ENCODE data around the gene IFITM2. TPM values are rescaled to one million over a fixed set of nuclear protein-coding genes. Genes with fewer than 3 reads are reported as not detected.
"Not testable (repeated sequence)": the region's sequence is repeated elsewhere in the genome, so short reads cannot be mapped to it uniquely, and the experiment has no call there.

The IFITM2 gene
- total and polyA plus RNA-seq, 2 experiments from 2014 or later, result 104 to 1,025 TPM

- Histone ChIP-seq H3K27ac (no peak overlapping the region), H3K79me2 (ENCODE audit: insufficient read depth) (no peaks in the 10 kb centered on the region), H4K20me1 (ENCODE audit: insufficient read depth) (no peaks in the 10 kb centered on the region), H3K4me3 (no peak overlapping the region), H3K36me3 (ENCODE audit: low read depth) (no peaks in the 10 kb centered on the region), H3K27me3 (replicated peaks; ENCODE audit: insufficient read depth) (no peaks in the 10 kb centered on the region), H2AFZ (no peak overlapping the region), H3K9me2 (ENCODE audit: insufficient read depth) (no peaks in the 10 kb centered on the region), H3K9ac (no peak overlapping the region), H3K4me1 (ENCODE audit: insufficient read depth) (peaks cover 9% of the 10 kb centered on the region; the same call in 1 of the 2 replicates), H3F3A (ENCODE audit: insufficient read depth) (no peaks in the 10 kb centered on the region), H3K4me2 (ENCODE audit: unreplicated experiment) (no peak overlapping the region), H3K9me3 (ENCODE audit: low read depth) (no peaks in the 10 kb centered on the region)
- TF ChIP-seq EZH2 (IDR thresholded peaks at IDR 0.05; ENCODE audit: insufficient read depth, poor library complexity, severe bottlenecking) (no peak), EZH2phosphoT487 (IDR thresholded peaks at IDR 0.05; ENCODE audit: insufficient read depth, low read depth) (no peak)
- in situ Hi-C loops (cut with MboI), result no loop called here
- 94 to 95% methylated on average over 13 of the region's 13 CpGs for WGBS, 2 experiments (ENCODE audit: low coverage in 1 of 2, low lambda C conversion rate in 2 of 2, missing lambda C conversion rate in 2 of 2)
- no peak for DNase-seq
Measured at GRCh38 chr11:328012-328411, 20.4 kb downstream of the IFITM2 start.

DNA sequence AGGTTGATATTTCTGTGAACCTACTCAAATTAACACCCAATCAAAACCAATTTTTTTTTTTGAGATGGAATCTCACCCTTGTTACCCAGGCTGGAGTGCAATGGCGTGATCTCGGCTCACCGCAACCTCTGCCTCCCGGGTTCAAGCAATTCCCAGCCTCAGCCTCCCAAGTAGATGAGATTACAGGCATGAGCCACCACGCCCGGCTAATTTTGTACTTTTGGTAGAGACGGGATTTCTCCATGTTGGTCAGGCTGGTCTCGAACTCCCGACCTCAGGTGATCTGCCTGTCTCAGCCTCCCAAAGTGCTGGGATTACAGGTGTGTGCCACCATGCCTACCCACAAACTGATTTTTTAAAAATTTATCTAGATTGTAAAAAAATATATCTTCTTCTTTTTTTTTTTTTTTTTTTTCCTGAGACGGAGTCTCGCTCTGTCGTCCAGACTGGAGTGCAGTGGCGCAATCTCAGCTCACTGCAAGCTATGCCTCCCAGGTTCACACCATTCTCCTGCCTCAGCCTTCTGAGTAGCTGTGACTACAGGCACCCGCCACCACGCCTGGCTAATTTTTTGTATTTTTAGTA lies 21.0 kb downstream of the IFITM2 start:
- in situ Hi-C loops (cut with MboI); H3K4me3 ChIP-seq; H3K9ac ChIP-seq; H3K9me2 ChIP-seq (ENCODE audit: insufficient read depth); H3K4me1 ChIP-seq (ENCODE audit: insufficient read depth); H3K27ac ChIP-seq; H2AFZ ChIP-seq; H3K4me2 ChIP-seq (ENCODE audit: unreplicated experiment); H4K20me1 ChIP-seq (ENCODE audit: insufficient read depth); H3K27me3 ChIP-seq (replicated peaks; ENCODE audit: insufficient read depth); H3K9me3 ChIP-seq (ENCODE audit: low read depth); H3K79me2 ChIP-seq (ENCODE audit: insufficient read depth); H3K36me3 ChIP-seq (ENCODE audit: low read depth); DNase-seq; H3F3A ChIP-seq (ENCODE audit: insufficient read depth): not testable (repeated sequence)
- WGBS, 2 experiments (ENCODE audit: low coverage in 1 of 2, low lambda C conversion rate in 2 of 2, missing lambda C conversion rate in 2 of 2), result 90 to 96% methylated on average over 15 of the region's 15 CpGs

DNA sequence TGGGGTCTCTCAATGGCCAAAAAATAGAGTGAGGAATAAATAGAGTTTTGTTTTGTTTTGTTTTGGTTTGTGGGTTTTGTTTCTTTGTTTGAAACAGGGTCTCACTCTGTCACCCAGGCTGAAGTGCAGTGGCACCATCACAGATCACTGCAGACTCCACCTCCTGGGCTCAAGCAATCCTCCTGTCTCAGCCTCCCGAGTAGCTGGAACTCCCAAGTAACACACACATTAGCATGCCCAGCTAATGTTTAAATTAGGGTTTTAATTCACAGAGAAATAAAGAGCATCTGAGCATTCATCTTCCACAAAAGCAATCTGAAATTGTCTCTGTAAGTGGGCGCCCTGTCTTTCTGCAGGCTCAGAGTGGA lies 22.3 kb downstream of the IFITM2 start:
- no peak overlapping the region for H3K9ac ChIP-seq
- H3K36me3 ChIP-seq (ENCODE audit: low read depth), result no peaks in the 10 kb centered on the region
- H2AFZ ChIP-seq, result no peak overlapping the region
- DNase-seq, result no peak
- TF ChIP-seq EZH2phosphoT487 (IDR thresholded peaks at IDR 0.05; ENCODE audit: insufficient read depth, low read depth) (no peak), EZH2 (IDR thresholded peaks at IDR 0.05; ENCODE audit: insufficient read depth, poor library complexity, severe bottlenecking) (no peak)
- H3K79me2 ChIP-seq (ENCODE audit: insufficient read depth), result no peaks in the 10 kb centered on the region
- no peak overlapping the region for H3K4me3 ChIP-seq
- no peaks in the 10 kb centered on the region for H3K9me3 ChIP-seq (ENCODE audit: low read depth)
- no peaks in the 10 kb centered on the region for H3K27me3 ChIP-seq (replicated peaks; ENCODE audit: insufficient read depth)
- H3F3A ChIP-seq (ENCODE audit: insufficient read depth), result no peaks in the 10 kb centered on the region
- no peaks in the 10 kb centered on the region for H3K9me2 ChIP-seq (ENCODE audit: insufficient read depth)
- in situ Hi-C loops (cut with MboI), result no loop called here
- H3K27ac ChIP-seq, result no peak overlapping the region
- peaks cover 5% of the 10 kb centered on the region; the same call in 1 of the 2 replicates for H3K4me1 ChIP-seq (ENCODE audit: insufficient read depth)
- H4K20me1 ChIP-seq (ENCODE audit: insufficient read depth), result no peaks in the 10 kb centered on the region
- 64 to 77% methylated on average over 2 of the region's 2 CpGs for WGBS, 2 experiments (ENCODE audit: low coverage in 1 of 2, low lambda C conversion rate in 2 of 2, missing lambda C conversion rate in 2 of 2)
- H3K4me2 ChIP-seq (ENCODE audit: unreplicated experiment), result no peak overlapping the region

GRCh38 chr11:330307-330693 lies 22.7 kb downstream of the IFITM2 start:
- in situ Hi-C loops (cut with MboI), result no loop called here
- H3K9me2 ChIP-seq (ENCODE audit: insufficient read depth), result no peaks in the 10 kb centered on the region
- no peak overlapping the region for H3K9ac ChIP-seq
- H3K4me3 ChIP-seq, result no peak overlapping the region
- H4K20me1 ChIP-seq (ENCODE audit: insufficient read depth), result no peaks in the 10 kb centered on the region
- H3K4me1 ChIP-seq (ENCODE audit: insufficient read depth), result peaks cover 4% of the 10 kb centered on the region; the same call in 1 of the 2 replicates
- H3K27me3 ChIP-seq (replicated peaks; ENCODE audit: insufficient read depth), result no peaks in the 10 kb centered on the region
- H3K79me2 ChIP-seq (ENCODE audit: insufficient read depth), result no peaks in the 10 kb centered on the region
- no peaks in the 10 kb centered on the region for H3K36me3 ChIP-seq (ENCODE audit: low read depth)
- H3F3A ChIP-seq (ENCODE audit: insufficient read depth), result no peaks in the 10 kb centered on the region
- no peaks in the 10 kb centered on the region for H3K9me3 ChIP-seq (ENCODE audit: low read depth)
- TF ChIP-seq EZH2phosphoT487 (IDR thresholded peaks at IDR 0.05; ENCODE audit: insufficient read depth, low read depth), result no peak
- no peak for TF ChIP-seq EZH2 (IDR thresholded peaks at IDR 0.05; ENCODE audit: insufficient read depth, poor library complexity, severe bottlenecking)
- no peak overlapping the region for H3K27ac ChIP-seq
- H3K4me2 ChIP-seq (ENCODE audit: unreplicated experiment), result no peak overlapping the region
- 79 to 84% methylated on average over 14 of the region's 14 CpGs for WGBS, 2 experiments (ENCODE audit: low coverage in 1 of 2, low lambda C conversion rate in 2 of 2, missing lambda C conversion rate in 2 of 2)
- DNase-seq, result no peak
- no peak overlapping the region for H2AFZ ChIP-seq

All from GM23248 (cell line).